ENCODE measurements around the gene PLCD4. TPM values are rescaled to one million over a fixed set of nuclear protein-coding genes. Genes with fewer than 3 reads are reported as not detected.

PLCD4 gene
- total RNA-seq, 1 experiment from 2014 or later, result 0.42 TPM

- Histone ChIP-seq H3K9ac (ENCODE audit: extremely low read depth, insufficient read length, low read length) (peak overlapping the region; percentile 52), H3K27me3 (ENCODE audit: insufficient read depth, low read length) (no peaks in the 10 kb centered on the region), H2AFZ (ENCODE audit: low read length) (no peak overlapping the region), H4K5ac (ENCODE audit: insufficient read length, low read depth, low read length) (no peak overlapping the region), H2BK20ac (ENCODE audit: low read depth, low read length, poor library complexity, severe bottlenecking) (no peak overlapping the region), H2BK120ac (ENCODE audit: low read depth, low read length, poor library complexity, severe bottlenecking) (no peak overlapping the region), H3K56ac (ENCODE audit: insufficient read length, low read depth, low read length) (no peak overlapping the region), H3K4me1 (ENCODE audit: insufficient read depth, low read length) (no peaks in the 10 kb centered on the region), H3T11ph (ENCODE audit: low read length) (no peak overlapping the region), H3K4me2 (ENCODE audit: insufficient read depth, insufficient read length, low read length) (peak overlapping the region; percentile 86), H4K91ac (ENCODE audit: insufficient read length, low read depth, low read length) (no peak overlapping the region), H4K20me1 (ENCODE audit: control insufficient read depth, insufficient read depth, insufficient read length) (no peaks in the 10 kb centered on the region), H3K14ac (ENCODE audit: insufficient read depth, low read length) (no peak overlapping the region), H2BK15ac (ENCODE audit: low read depth, low read length) (no peak overlapping the region), H4K8ac (replicated peaks; ENCODE audit: insufficient read length, low read depth, low read length) (no peak overlapping the region), H2BK5ac (ENCODE audit: insufficient read length, low read length) (no peak overlapping the region), H3K4ac (ENCODE audit: low read depth, low read length) (no peak overlapping the region), H3K23ac (ENCODE audit: insufficient read length, low read depth, low read length) (no peak overlapping the region), H2AK5ac (ENCODE audit: insufficient read length, low read length) (no peak overlapping the region), H3K79me1 (ENCODE audit: insufficient read depth, low read depth, low read length, poor library complexity, severe bottlenecking) (no peaks in the 10 kb centered on the region), H3K9me3 (ENCODE audit: control insufficient read depth, low read depth, low read length) (no peaks in the 10 kb centered on the region), H3K79me2 (ENCODE audit: insufficient read depth, low read length) (no peaks in the 10 kb centered on the region), H3K18ac (ENCODE audit: insufficient read length, low read depth, low read length) (no peak overlapping the region), H3K23me2 (ENCODE audit: insufficient read length, low read depth, low read length, poor library complexity, severe bottlenecking) (peaks cover 14% of the 10 kb centered on the region), H2BK12ac (ENCODE audit: insufficient read length, low read depth, low read length) (no peak overlapping the region), H3K27ac (ENCODE audit: insufficient read length, low read depth, low read length) (no peak overlapping the region)
- WGBS (ENCODE audit: extremely low coverage, insufficient read length, low lambda C conversion rate), result no CpG with 5 or more reads among the region's 12 CpGs
- Mint-ChIP-seq H3K36me3 (ENCODE audit: insufficient read depth in 1 of 3, low read depth in 3 of 3) (peaks cover 9 to 29% (median 23%) of the 10 kb centered on the region in 3 experiments; a peak in 6 of 7 replicates), H3K27me3 (ENCODE audit: low read depth) (no peaks in the 10 kb centered on the region; the same call in 1 of the 2 replicates), H3K9me3 (no peaks in the 10 kb centered on the region; a peak in 1 of 5 replicates), H3K4me1 (peaks cover 12 to 14% of the 10 kb centered on the region in 2 experiments), H3K27ac (peak overlapping the region; percentile 84 to 100 (median 99)), H3K4me3 (peak overlapping the region; percentile 99 to 100)
- no peak for TF ChIP-seq CTCF (conservative IDR thresholded peaks at IDR 0.05)
- DNase-seq, result no peak
Observed at GRCh38 chr2:218671097-218671653, 63.5 kb downstream of the PLCD4 start.
